T-cell (primary cell): ENCODE data around the gene SLC30A7. TPM values are rescaled to one million over a fixed set of nuclear protein-coding genes. Genes with fewer than 3 reads are reported as not detected.
"Not testable (repeated sequence)": the region's sequence is repeated elsewhere in the genome, so short reads cannot be mapped to it uniquely, and the experiment has no call there.

Source experiments
- ATAC-seq, 4 experiments: fragments of 200-7000 bp in 3 of 4; fragments of 150-1000 bp in 1 of 4; cut with Tn5 transposase; replicated peaks in 1 of 4; 1 replicate in 3 of 4; 2 replicates in 1 of 4; pipeline ENCODE4 v1.10.0; 2021; ENCODE audit warnings: moderate library complexity in 3 of 4, mild to moderate bottlenecking in 2 of 4, moderate number of reproducible peaks in 1 of 4
- CTCF ChIA-PET, 2 donors: fragments of 300-600 bp; sonication (Branson Sonifier 250); formaldehyde crosslinking; loops; one replicate each; lab custom pipeline; 2022; ENCODE audit warnings: antibody characterized with exemption in 2 of 2; lab: Charles Lee
- POLR2A ChIA-PET, 2 donors: fragments of 300-600 bp; sonication (Branson Sonifier 250); formaldehyde crosslinking; loops; one replicate each; lab custom pipeline; 2022; ENCODE audit warnings: antibody characterized with exemption in 2 of 2; lab: Charles Lee
- DNase-seq, 35 experiments: peaks; one replicate each; pipeline versions ENCODE4 v3.0.0 to v3.0.0-alpha.2; 2013 to 2023
- H3K27ac ChIP-seq: one replicate; pipeline ENCODE4 v1.5.1; 2013; ENCODE audit warnings: low read length
- H3K27me3 ChIP-seq, 2 experiments: replicated peaks in 1 of 2; 1 replicate in 1 of 2; 2 replicates in 1 of 2; pipeline versions ENCODE4 v1.6.1 to v1.7.0; 2013; ENCODE audit warnings: low read length in 1 of 2, mixed read lengths in 1 of 2; ENCODE audit not compliant: control insufficient read depth in 2 of 2, insufficient read depth in 2 of 2; ENCODE audit errors: extremely low read depth in 1 of 2
- H3K36me3 ChIP-seq, 2 donors: 1 replicate in 1 of 2; 2 replicates in 1 of 2; pipeline versions ENCODE4 v1.6.1 to v1.7.0; 2013; ENCODE audit warnings: low read length in 1 of 2; ENCODE audit not compliant: control insufficient read depth in 2 of 2, insufficient read depth in 1 of 2; ENCODE audit errors: extremely low read depth in 1 of 2
- H3K4me1 ChIP-seq, 2 experiments: 1 replicate in 1 of 2; 2 replicates in 1 of 2; pipeline versions ENCODE4 v1.6.1 to v1.7.0; 2013; ENCODE audit warnings: low read length in 2 of 2, mixed read lengths in 1 of 2; ENCODE audit not compliant: insufficient read depth in 2 of 2, control insufficient read depth in 1 of 2; ENCODE audit errors: extremely low read depth in 1 of 2
- H3K4me3 ChIP-seq, 2 donors: 1 replicate in 1 of 2; 2 replicates in 1 of 2; pipeline versions ENCODE4 v1.5.1 to v1.7.0; 2013; ENCODE audit warnings: mild to moderate bottlenecking in 2 of 2, low read length in 1 of 2, moderate library complexity in 1 of 2; ENCODE audit not compliant: control insufficient read depth in 1 of 2; ENCODE audit errors: extremely low read depth in 1 of 2
- H3K9me3 ChIP-seq: 2 replicates; pipeline ENCODE4 v1.7.0; 2013
- H3K27ac Mint-ChIP-seq, 2 donors: one replicate each; pipeline ENCODE4 v1.8.0; 2020 to 2021; ENCODE audit warnings: mild to moderate bottlenecking in 2 of 2, mixed read lengths in 2 of 2
- H3K27me3 Mint-ChIP-seq, 2 donors: one replicate each; pipeline ENCODE4 v1.8.0; 2021 to 2022; ENCODE audit warnings: mixed read lengths in 2 of 2
- H3K36me3 Mint-ChIP-seq: one replicate; pipeline ENCODE4 v1.8.0; 2021; ENCODE audit warnings: mixed read lengths
- H3K4me1 Mint-ChIP-seq, 3 donors: one replicate each; pipeline ENCODE4 v1.8.0; 2020 to 2022; ENCODE audit warnings: mixed read lengths in 3 of 3, mild to moderate bottlenecking in 1 of 3
- H3K4me3 Mint-ChIP-seq, 3 donors: one replicate each; pipeline ENCODE4 v1.8.0; 2020 to 2022; ENCODE audit warnings: mild to moderate bottlenecking in 3 of 3, mixed read lengths in 3 of 3, moderate library complexity in 3 of 3
- H3K9me3 Mint-ChIP-seq, 3 donors: one replicate each; pipeline ENCODE4 v1.8.0; 2020 to 2022; ENCODE audit warnings: mixed read lengths in 3 of 3
- WGBS: methylation state at CpG from one replicate; pipeline ENCODE4 v1.1.5; 2013; ENCODE audit warnings: missing lambda C conversion rate; ENCODE audit not compliant: insufficient coverage; 5-methylcytosine and 5-hydroxymethylcytosine counted together
- total RNA-seq, 35 experiments: library from RNA in 6 of 35; stranded (reverse) in 6 of 35; fragments of 120-200 nt in 1 of 35; gene quantifications; one replicate each; pipeline versions ENCODE4 v1.2.1 to v1.2.4 and lab custom pipeline; 2013 to 2026

Gene SLC30A7
- total RNA-seq, 5 donors from 2014 or later (not counting 1 experiment from before 2014, with no cell fraction given): 28.8 to 44.1 (median 36.9) TPM

DNA sequence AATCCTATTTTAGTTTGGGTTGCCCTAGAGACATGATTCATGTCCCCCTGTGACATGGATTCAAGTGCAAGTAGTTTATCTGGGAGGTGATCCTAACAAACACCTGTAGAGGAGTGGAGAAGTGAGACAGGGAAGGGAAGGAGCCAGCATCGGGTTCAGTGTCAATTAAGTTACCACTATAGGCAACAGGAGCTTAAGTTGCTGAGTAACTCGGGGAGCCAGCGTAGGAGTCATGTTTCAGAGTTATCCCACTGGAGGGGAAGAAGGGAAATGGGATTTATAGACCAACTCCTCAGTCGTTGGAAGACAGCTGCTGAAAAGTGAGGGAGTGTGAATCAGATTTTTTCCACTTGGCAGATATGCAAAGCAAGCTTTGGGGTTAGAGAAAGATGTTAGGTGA lies 54.9 kb downstream of the SLC30A7 start:
- Mint-ChIP-seq H3K27ac (peak overlapping the region; percentile 94 to 97), H3K9me3 (peaks cover 26 to 57% (median 42%) of the 10 kb centered on the region in 3 donors), H3K27me3 (no peaks in the 10 kb centered on the region), H3K36me3 (peaks cover 77% of the 10 kb centered on the region), H3K4me3 (peak overlapping the region in 1 of 3 donors; percentile 82), H3K4me1 (peaks cover 66 to 83% (median 79%) of the 10 kb centered on the region in 3 donors)
- Histone ChIP-seq H3K9me3 (peaks cover 11% of the 10 kb centered on the region), H3K27ac (peak overlapping the region; percentile 22), H3K4me1 (peaks cover 13 to 25% of the 10 kb centered on the region in 2 experiments), H3K36me3 (peaks cover 10 to 14% of the 10 kb centered on the region in 2 donors), H3K4me3 (no peak overlapping the region), H3K27me3 (no peaks in the 10 kb centered on the region)
- DNase-seq (no peak), ATAC-seq (no peak)
- POLR2A ChIA-PET: interaction anchor here in 1 of 2 donors (0.8 kb wide), 1 partner anchor 22 kb away, joined by 3 read pairs; no protein-coding TSS in a partner anchor
- CTCF ChIA-PET: interaction anchor here in 1 of 2 donors (1.0 kb wide), 1 partner anchor 31 kb away, joined by 3 read pairs; no protein-coding TSS in a partner anchor
- WGBS: 96% methylated on average over 3 of the region's 4 CpGs

DNA sequence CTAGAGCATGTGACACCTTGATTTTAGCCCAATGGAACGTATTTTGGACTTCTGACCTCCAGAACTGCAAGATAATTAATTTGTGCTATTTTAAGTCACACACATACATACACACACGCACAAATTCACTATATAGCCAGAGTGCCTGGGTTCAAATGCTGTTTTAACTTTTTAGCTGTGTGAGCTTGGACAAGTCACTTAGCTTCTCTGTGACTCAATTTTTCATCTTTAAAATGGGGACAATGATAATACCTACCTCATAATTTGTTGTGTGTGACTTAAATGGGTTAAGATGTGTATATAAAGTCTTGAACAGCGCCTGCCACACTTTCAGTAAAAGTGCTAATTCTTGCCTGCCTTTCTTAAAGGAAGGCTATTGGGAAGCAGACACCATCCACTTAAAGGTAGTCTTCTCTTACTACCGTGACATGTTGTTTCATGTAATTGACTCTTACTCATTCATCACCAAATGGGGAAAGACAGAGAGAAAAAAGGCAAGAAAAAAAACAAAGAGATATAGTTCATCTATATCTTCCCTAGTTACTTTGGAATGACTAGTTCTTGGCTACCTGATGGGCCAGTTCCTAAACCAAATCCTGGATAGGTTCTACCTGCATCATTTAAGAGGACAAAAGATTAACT lies 56.3 kb downstream of the SLC30A7 start:
- Mint-ChIP-seq H3K27me3 (no peaks in the 10 kb centered on the region), H3K4me1 (peaks cover 60 to 74% (median 73%) of the 10 kb centered on the region in 3 donors), H3K4me3 (no peak overlapping the region), H3K36me3 (peaks cover 65% of the 10 kb centered on the region), H3K9me3 (peaks cover 19 to 42% (median 29%) of the 10 kb centered on the region in 3 donors), H3K27ac (peak overlapping the region; percentile 76 to 94)
- H3K9me3 ChIP-seq: peaks cover 11% of the 10 kb centered on the region
- ATAC-seq: no peak
- DNase-seq: no peak
- peaks cover 13 to 25% of the 10 kb centered on the region in 2 experiments for H3K4me1 ChIP-seq
- ChIA-PET CTCF (interaction anchor here in 1 of 2 donors (1.1 kb wide), 1 partner anchor 22 kb away, joined by 4 read pairs; no protein-coding TSS in a partner anchor), POLR2A (interaction anchor here in 1 of 2 donors (0.7 kb wide), 1 partner anchor 21 kb away, joined by 3 read pairs; no protein-coding TSS in a partner anchor)
- no peaks in the 10 kb centered on the region for H3K27me3 ChIP-seq
- WGBS: no CpG with 5 or more reads among the region's 4 CpGs
- peaks cover 10 to 14% of the 10 kb centered on the region in 2 donors for H3K36me3 ChIP-seq
- H3K4me3 ChIP-seq: no peak overlapping the region
- peak overlapping the region; percentile 21 for H3K27ac ChIP-seq

GRCh38 chr1:100952970-100953369 lies 57.1 kb downstream of the SLC30A7 start:
- H3K27me3 Mint-ChIP-seq, H3K4me3 Mint-ChIP-seq, ATAC-seq, POLR2A ChIA-PET, DNase-seq, CTCF ChIA-PET, H3K4me3 ChIP-seq, H3K27me3 ChIP-seq: not testable (repeated sequence)
- Histone ChIP-seq H3K36me3 (peaks cover 10 to 14% of the 10 kb centered on the region in 2 donors), H3K27ac (peak overlapping the region; percentile 20), H3K9me3 (peaks cover 11% of the 10 kb centered on the region), H3K4me1 (peaks cover 13 to 25% of the 10 kb centered on the region in 2 experiments)
- Mint-ChIP-seq H3K9me3 (peaks cover 14 to 35% (median 24%) of the 10 kb centered on the region in 3 donors), H3K36me3 (peaks cover 58% of the 10 kb centered on the region), H3K27ac (peak overlapping the region; percentile 76 to 86), H3K4me1 (peaks cover 56 to 69% (median 68%) of the 10 kb centered on the region in 3 donors)
- no CpG with 5 or more reads among the region's 1 CpG for WGBS

GRCh38 chr1:100953960-100954730 lies 58.3 kb downstream of the SLC30A7 start:
- H3K36me3 Mint-ChIP-seq: peaks cover 55% of the 10 kb centered on the region
- peaks cover 9 to 25% (median 21%) of the 10 kb centered on the region in 3 donors for H3K9me3 Mint-ChIP-seq
- peaks cover 6 to 16% of the 10 kb centered on the region in 2 experiments for H3K4me1 ChIP-seq
- ChIA-PET POLR2A (interaction anchor here in 1 of 2 donors (0.6 kb wide), 1 partner anchor 34 kb away, joined by 3 read pairs; no protein-coding TSS in a partner anchor), CTCF (interaction anchor here in 1 of 2 donors (0.6 kb wide), 1 partner anchor 40 kb away, joined by 4 read pairs; no protein-coding TSS in a partner anchor)
- H3K4me3 ChIP-seq: no peak overlapping the region
- DNase-seq: no peak
- H3K36me3 ChIP-seq: peaks cover 10 to 11% of the 10 kb centered on the region in 2 donors
- no peaks in the 10 kb centered on the region for H3K27me3 Mint-ChIP-seq
- no peak overlapping the region for H3K27ac ChIP-seq
- no peak overlapping the region for H3K4me3 Mint-ChIP-seq
- ATAC-seq: no peak
- no peaks in the 10 kb centered on the region for H3K27me3 ChIP-seq
- no CpG with 5 or more reads among the region's 2 CpGs for WGBS
- H3K4me1 Mint-ChIP-seq: peaks cover 45 to 64% (median 61%) of the 10 kb centered on the region in 3 donors
- H3K9me3 ChIP-seq: peaks cover 11% of the 10 kb centered on the region
- peak overlapping the region; percentile 71 to 86 for H3K27ac Mint-ChIP-seq

DNA sequence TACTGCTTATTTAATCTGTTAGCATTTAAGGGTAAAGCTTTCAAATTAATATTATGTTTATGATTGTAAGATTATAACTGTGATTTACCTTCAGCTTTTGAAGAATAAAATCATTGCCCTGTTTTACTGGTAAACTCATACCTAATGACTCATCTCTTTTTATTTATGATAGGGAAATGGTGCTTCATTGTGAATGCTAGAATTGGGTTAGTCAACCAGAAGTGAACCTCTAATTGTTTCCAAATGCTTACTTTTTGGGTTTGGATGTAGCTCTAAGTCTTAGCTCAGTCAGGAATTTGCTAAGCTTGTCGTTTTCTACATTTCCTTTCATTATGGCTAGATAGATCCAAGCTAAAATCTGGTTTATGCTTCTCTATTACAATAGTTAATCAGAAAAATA lies 59.4 kb downstream of the SLC30A7 start:
- Histone ChIP-seq H3K4me3 (no peak overlapping the region), H3K27ac (no peak overlapping the region), H3K27me3 (no peaks in the 10 kb centered on the region), H3K4me1 (peaks cover 0 to 6% of the 10 kb centered on the region in 2 experiments), H3K9me3 (peaks cover 11% of the 10 kb centered on the region), H3K36me3 (peaks cover 8 to 11% of the 10 kb centered on the region in 2 donors)
- ATAC-seq (no peak), DNase-seq (no peak)
- Mint-ChIP-seq H3K27ac (peak overlapping the region in 1 of 2 donors; percentile 55), H3K4me1 (peaks cover 40 to 61% (median 59%) of the 10 kb centered on the region in 3 donors), H3K4me3 (no peak overlapping the region), H3K9me3 (peaks cover 9 to 25% (median 21%) of the 10 kb centered on the region in 3 donors), H3K36me3 (peaks cover 55% of the 10 kb centered on the region), H3K27me3 (no peaks in the 10 kb centered on the region)
- ChIA-PET CTCF (interaction anchor here in 1 of 2 donors (0.6 kb wide), 1 partner anchor 549 kb away, joined by 4 read pairs; no protein-coding TSS in a partner anchor), POLR2A (interaction anchor here in 1 of 2 donors (0.8 kb wide), 1 partner anchor 157 kb away, joined by 3 read pairs; no protein-coding TSS in a partner anchor)
- no CpG with 5 or more reads among the region's 1 CpG for WGBS
